Spleen (tissue), 11 donors: ENCODE data around the gene INHBB. TPM values are rescaled to one million over a fixed set of nuclear protein-coding genes. Genes with fewer than 3 reads are reported as not detected.

Experiments used
- DNase-seq: peaks from one replicate; pipeline ENCODE4 v3.0.0-alpha.2; 2020
- H3K27ac ChIP-seq, 8 donors: fragments of 200-600 bp; sonication (generic) in 7 of 8; 1 replicate in 4 of 8; 2 replicates in 4 of 8; pipeline versions ENCODE4 v1.5.0 to v1.8.0; 2016 to 2021; ENCODE audit warnings: inconsistent platforms in 4 of 8, mild to moderate bottlenecking in 4 of 8, moderate library complexity in 1 of 8
- H3K27me3 ChIP-seq, 7 donors: fragments of 200-600 bp; sonication (generic) in 6 of 7; replicated peaks in 1 of 7; 1 replicate in 4 of 7; 2 replicates in 3 of 7; pipeline versions ENCODE4 v1.5.0 to v1.8.0; 2016 to 2021; ENCODE audit warnings: inconsistent platforms in 3 of 7, mild to moderate bottlenecking in 1 of 7
- H3K36me3 ChIP-seq, 6 donors: fragments of 200-600 bp; sonication (generic) in 5 of 6; 1 replicate in 4 of 6; 2 replicates in 2 of 6; pipeline versions ENCODE4 v1.5.0 to v1.8.0; 2016 to 2021; ENCODE audit warnings: inconsistent platforms in 2 of 6
- H3K4me1 ChIP-seq, 6 donors: fragments of 200-600 bp; sonication (generic) in 5 of 6; 1 replicate in 3 of 6; 2 replicates in 3 of 6; pipeline versions ENCODE4 v1.5.0 to v1.8.0; 2016 to 2021; ENCODE audit warnings: inconsistent platforms in 3 of 6
- H3K4me3 ChIP-seq, 8 donors: fragments of 200-600 bp; sonication (generic) in 7 of 8; 1 replicate in 4 of 8; 2 replicates in 4 of 8; pipeline versions ENCODE4 v1.5.0 to v1.8.0; 2016 to 2021; ENCODE audit warnings: inconsistent platforms in 4 of 8, mild to moderate bottlenecking in 4 of 8, moderate library complexity in 2 of 8
- H3K9me3 ChIP-seq, 8 donors: fragments of 200-600 bp; sonication (generic) in 7 of 8; 1 replicate in 4 of 8; 2 replicates in 4 of 8; pipeline versions ENCODE4 v1.5.0 to v1.8.0; 2016 to 2021; ENCODE audit warnings: inconsistent platforms in 4 of 8
- POLR2A ChIP-seq, 3 donors: fragments of 450-650 bp; IDR thresholded peaks; one replicate each; pipeline ENCODE4 v1.5.1; 2017; ENCODE audit warnings: antibody characterized with exemption in 3 of 3, mild to moderate bottlenecking in 1 of 3
- POLR2AphosphoS5 ChIP-seq, 3 donors: sonication (generic); formaldehyde crosslinking; IDR thresholded peaks; one replicate each; pipeline ENCODE4 v1.5.1; 2017; ENCODE audit warnings: antibody characterized with exemption in 3 of 3
- WGBS, 5 donors: extraction: QIAGEN DNeasy Blood & Tissue Kit in 3 of 5; methylation state at CpG; one replicate each; pipeline versions ENCODE4 v1.1.5 to v1.1.7; 2013 to 2018; 5-methylcytosine and 5-hydroxymethylcytosine counted together
- intact Hi-C: fragments of 100-400 bp; cut with DNase I; formaldehyde crosslinking; loops from one replicate; pipeline ENCODE4 v1.15.0; 2023; ENCODE audit warnings: low total_unique reads
- polyA plus RNA-seq, 3 donors: library from polyadenylated mRNA; stranded (reverse); fragments of 200-250 nt; gene quantifications; one replicate each; pipeline ENCODE4 v1.2.1, GENCODE V29; 2013
- total RNA-seq, 7 donors: library from RNA; depleted of rRNA in 3 of 7; stranded (reverse); fragments of >200 nt in 3 of 7; fragmentation: NEBNext Ultra II Directional in 4 of 7; extraction: Animal tissue kit (Norgen Biotek cat#: 25700) in 4 of 7; gene quantifications; one replicate each; pipeline versions ENCODE4 v1.1.0 to v1.2.1, GENCODE V29; 2016 to 2021
- TF ChIP-seq, protein P1 (sequence below), 11 experiments: fragments of 200-600 bp in 7 of 11; fragments of 450-650 bp in 4 of 11; sonication (generic) in 4 of 11; IDR thresholded peaks in 8 of 11; conservative IDR thresholded peaks in 3 of 11; 1 replicate in 7 of 11; 2 replicates in 4 of 11; pipeline versions ENCODE4 v1.4.0 to v1.8.0; 2016 to 2021; ENCODE audit warnings: antibody characterized with exemption in 11 of 11, inconsistent platforms in 4 of 11, mild to moderate bottlenecking in 1 of 11
- donor health status: healthy with polysubstance abuse.
- donor health status: DM: no; HTN: no; CAD: no; lungs with moderate emphysema.
- donor health status: DM: no; HTN: no; CAD: no.
- donor health status: Bipolar disorder and iron deficiency.
- donor health status: healthy.
- donor health status: DM: no; HTN: no; CAD: no.
- donor health status: DM: yes; HTN: yes; CAD: no.

The INHBB gene
- total and polyA plus RNA-seq, 10 donors, result 0.26 to 1.5 (median 0.67) TPM

DNA sequence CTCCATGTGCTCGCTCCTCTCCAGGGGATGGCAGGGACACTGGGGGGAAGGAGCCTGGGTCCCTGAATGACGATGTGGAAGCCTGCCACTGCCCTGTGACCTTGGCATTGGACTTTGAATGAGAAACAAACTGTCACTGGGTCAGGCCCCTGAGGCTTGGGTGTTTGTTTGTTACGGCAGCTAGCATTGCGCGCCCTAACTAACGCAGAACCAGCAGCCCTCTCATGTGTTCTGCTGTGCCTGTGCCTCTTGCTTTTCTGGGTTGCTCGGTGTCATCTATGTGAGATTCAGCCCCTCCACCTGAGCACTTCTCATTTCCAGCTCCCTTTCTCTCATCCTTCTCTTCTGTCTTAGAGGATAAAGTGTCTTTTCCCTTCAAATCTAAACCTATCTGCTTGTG, 23.6 kb upstream of the INHBB start:
- H3K9me3 ChIP-seq, result no peaks in the 10 kb centered on the region
- no peaks in the 10 kb centered on the region for H3K36me3 ChIP-seq
- H3K27ac ChIP-seq, result no peak overlapping the region
- H3K4me3 ChIP-seq, result no peak overlapping the region
- H3K27me3 ChIP-seq, result peaks cover 0 to 14% (median 0%) of the 10 kb centered on the region in 7 donors
- TF ChIP-seq POLR2AphosphoS5 (IDR thresholded peaks at IDR 0.05) (no peak), POLR2A (IDR thresholded peaks at IDR 0.05) (no peak)
- TF ChIP-seq, protein P1, sequence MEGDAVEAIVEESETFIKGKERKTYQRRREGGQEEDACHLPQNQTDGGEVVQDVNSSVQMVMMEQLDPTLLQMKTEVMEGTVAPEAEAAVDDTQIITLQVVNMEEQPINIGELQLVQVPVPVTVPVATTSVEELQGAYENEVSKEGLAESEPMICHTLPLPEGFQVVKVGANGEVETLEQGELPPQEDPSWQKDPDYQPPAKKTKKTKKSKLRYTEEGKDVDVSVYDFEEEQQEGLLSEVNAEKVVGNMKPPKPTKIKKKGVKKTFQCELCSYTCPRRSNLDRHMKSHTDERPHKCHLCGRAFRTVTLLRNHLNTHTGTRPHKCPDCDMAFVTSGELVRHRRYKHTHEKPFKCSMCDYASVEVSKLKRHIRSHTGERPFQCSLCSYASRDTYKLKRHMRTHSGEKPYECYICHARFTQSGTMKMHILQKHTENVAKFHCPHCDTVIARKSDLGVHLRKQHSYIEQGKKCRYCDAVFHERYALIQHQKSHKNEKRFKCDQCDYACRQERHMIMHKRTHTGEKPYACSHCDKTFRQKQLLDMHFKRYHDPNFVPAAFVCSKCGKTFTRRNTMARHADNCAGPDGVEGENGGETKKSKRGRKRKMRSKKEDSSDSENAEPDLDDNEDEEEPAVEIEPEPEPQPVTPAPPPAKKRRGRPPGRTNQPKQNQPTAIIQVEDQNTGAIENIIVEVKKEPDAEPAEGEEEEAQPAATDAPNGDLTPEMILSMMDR (IDR thresholded peaks at IDR 0.05 in 8 of 11, conservative IDR thresholded peaks at IDR 0.05 in 3 of 11), result no peak
- no peak for DNase-seq
- peaks cover 0 to 25% (median 8%) of the 10 kb centered on the region in 6 donors for H3K4me1 ChIP-seq
- WGBS, 5 donors, result 93 to 97% (median 95%) methylated on average over 6 to 7 of the region's 7 CpGs
- intact Hi-C loops, result no loop called here

DNA sequence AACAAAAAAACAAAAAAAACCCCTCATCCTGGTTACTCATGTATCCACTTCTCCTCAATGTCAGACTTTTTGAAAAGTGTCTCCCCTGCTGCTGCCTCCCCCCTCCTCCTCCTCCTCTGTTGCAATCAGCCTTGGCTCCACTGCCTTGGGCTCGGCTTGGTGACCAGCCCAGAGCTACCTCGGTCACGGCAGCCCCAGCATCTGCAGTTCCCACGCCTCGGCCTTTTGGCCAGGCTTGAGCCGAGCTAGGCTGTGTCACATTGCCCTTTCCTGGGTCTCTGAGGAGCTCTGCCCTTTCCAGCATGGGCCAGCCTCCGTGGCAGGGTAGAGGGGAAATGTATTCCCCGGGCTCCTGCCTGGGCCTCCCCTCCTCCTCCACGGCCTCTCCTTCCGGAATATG, 22.7 kb upstream of the INHBB start:
- no peaks in the 10 kb centered on the region for H3K36me3 ChIP-seq
- H3K4me1 ChIP-seq, result peaks cover 0 to 25% (median 8%) of the 10 kb centered on the region in 6 donors
- intact Hi-C loops, result no loop called here
- no peak for DNase-seq
- WGBS, 5 donors, result 69 to 81% (median 75%) methylated on average over 10 of the region's 10 CpGs
- TF ChIP-seq POLR2A (IDR thresholded peaks at IDR 0.05), result no peak
- TF ChIP-seq, protein P1 (IDR thresholded peaks at IDR 0.05 in 8 of 11, conservative IDR thresholded peaks at IDR 0.05 in 3 of 11), result no peak
- peak in 1 of 3 donors; percentile 11 for TF ChIP-seq POLR2AphosphoS5 (IDR thresholded peaks at IDR 0.05)
- no peak overlapping the region for H3K27ac ChIP-seq
- H3K9me3 ChIP-seq, result no peaks in the 10 kb centered on the region
- H3K4me3 ChIP-seq, result no peak overlapping the region
- peaks cover 0 to 14% (median 0%) of the 10 kb centered on the region in 7 donors for H3K27me3 ChIP-seq

DNA sequence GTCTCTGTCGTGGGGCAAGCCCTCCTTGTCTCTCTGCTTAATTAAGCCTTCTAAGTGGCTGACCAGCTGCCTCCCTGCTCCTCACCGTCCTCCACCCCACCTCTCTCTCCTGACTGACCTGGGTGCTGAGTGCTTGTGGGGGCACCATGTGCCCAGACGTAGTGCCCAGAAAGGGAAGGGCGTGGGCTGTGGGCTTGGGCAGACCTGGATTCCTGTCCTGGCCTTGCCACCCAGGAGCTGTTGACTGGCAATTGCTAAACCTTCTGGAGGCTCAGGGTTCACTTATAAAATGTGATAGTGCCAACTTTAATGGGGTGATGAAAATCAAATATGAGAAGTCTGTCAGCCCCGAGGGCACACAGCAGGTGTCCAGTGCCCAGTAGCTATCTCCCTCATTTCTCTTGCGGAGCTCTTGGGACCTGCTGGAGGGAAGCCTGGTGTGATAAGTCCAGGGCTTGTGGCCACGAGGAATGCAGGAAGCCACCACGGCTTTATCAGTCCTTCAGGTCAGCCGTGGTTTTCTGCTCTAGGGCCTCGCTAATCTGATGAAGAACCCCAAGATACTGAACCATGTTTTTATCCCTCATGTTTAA, 22.0 kb upstream of the INHBB start:
- 60 to 76% (median 71%) methylated on average over 10 of the region's 10 CpGs for WGBS, 5 donors
- no peaks in the 10 kb centered on the region for H3K9me3 ChIP-seq
- H3K27me3 ChIP-seq, result peaks cover 0 to 14% (median 0%) of the 10 kb centered on the region in 7 donors
- peaks cover 0 to 19% (median 6%) of the 10 kb centered on the region in 6 donors for H3K4me1 ChIP-seq
- intact Hi-C loops, result no loop called here
- TF ChIP-seq POLR2A (IDR thresholded peaks at IDR 0.05) (no peak), POLR2AphosphoS5 (IDR thresholded peaks at IDR 0.05) (no peak)
- TF ChIP-seq, protein P1 (IDR thresholded peaks at IDR 0.05 in 8 of 11, conservative IDR thresholded peaks at IDR 0.05 in 3 of 11), result no peak
- DNase-seq, result no peak
- no peak overlapping the region for H3K4me3 ChIP-seq
- H3K36me3 ChIP-seq, result no peaks in the 10 kb centered on the region
- no peak overlapping the region for H3K27ac ChIP-seq

DNA sequence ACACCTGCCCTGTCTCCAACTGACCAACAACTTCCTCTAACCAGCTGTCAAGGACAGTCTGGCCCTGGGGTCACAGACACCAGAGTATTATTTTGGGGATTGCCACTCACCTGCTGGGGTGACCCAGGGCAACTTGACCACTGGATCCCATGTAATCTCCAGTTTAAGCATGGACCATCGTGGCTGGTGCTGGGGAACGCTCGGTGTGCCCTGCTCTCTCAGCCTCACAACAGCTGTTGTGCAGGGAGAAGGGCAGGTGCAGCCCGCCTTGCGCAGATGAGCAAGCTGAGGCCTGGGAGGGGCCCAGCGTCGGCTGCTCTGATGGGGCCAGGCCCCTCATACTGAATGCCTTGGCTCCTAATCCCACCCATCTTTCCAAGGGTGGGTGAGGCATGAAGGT, 21.0 kb upstream of the INHBB start:
- peaks cover 0 to 9% (median 1%) of the 10 kb centered on the region in 6 donors for H3K4me1 ChIP-seq
- no peak overlapping the region for H3K4me3 ChIP-seq
- H3K27ac ChIP-seq, result no peak overlapping the region
- 86 to 96% (median 92%) methylated on average over 6 to 7 of the region's 7 CpGs for WGBS, 5 donors
- peaks cover 0 to 20% (median 0%) of the 10 kb centered on the region in 7 donors for H3K27me3 ChIP-seq
- H3K9me3 ChIP-seq, result no peaks in the 10 kb centered on the region
- DNase-seq, result no peak
- no peaks in the 10 kb centered on the region for H3K36me3 ChIP-seq
- intact Hi-C loops, result no loop called here
- TF ChIP-seq, protein P1 (IDR thresholded peaks at IDR 0.05 in 8 of 11, conservative IDR thresholded peaks at IDR 0.05 in 3 of 11), result no peak
- no peak for TF ChIP-seq POLR2AphosphoS5 (IDR thresholded peaks at IDR 0.05)
- no peak for TF ChIP-seq POLR2A (IDR thresholded peaks at IDR 0.05)
